Fibroblast of pulmonary artery (primary cell): ENCODE results near the gene MET.
"Not testable (repeated sequence)": the region's sequence is repeated elsewhere in the genome, so short reads cannot be mapped to it uniquely, and the experiment has no call there.

Source experiments
- DNase-seq: peaks from one replicate; pipeline ENCODE4 v3.0.0-alpha.2; 2010; ENCODE audit warnings: low read depth
- H3K4me3 ChIP-seq: replicated peaks from 2 replicates; pipeline ENCODE4 v1.5.1; 2011; ENCODE audit warnings: low read depth, mild to moderate bottlenecking, control low read depth, low read length, moderate library complexity
- TF ChIP-seq, protein P1 (sequence below): IDR thresholded peaks from 2 replicates; pipeline ENCODE4 v1.5.1; 2011; ENCODE audit warnings: mild to moderate bottlenecking, control low read depth, low read length, inconsistent platforms; ENCODE audit errors: missing control alignments

MET gene

DNA sequence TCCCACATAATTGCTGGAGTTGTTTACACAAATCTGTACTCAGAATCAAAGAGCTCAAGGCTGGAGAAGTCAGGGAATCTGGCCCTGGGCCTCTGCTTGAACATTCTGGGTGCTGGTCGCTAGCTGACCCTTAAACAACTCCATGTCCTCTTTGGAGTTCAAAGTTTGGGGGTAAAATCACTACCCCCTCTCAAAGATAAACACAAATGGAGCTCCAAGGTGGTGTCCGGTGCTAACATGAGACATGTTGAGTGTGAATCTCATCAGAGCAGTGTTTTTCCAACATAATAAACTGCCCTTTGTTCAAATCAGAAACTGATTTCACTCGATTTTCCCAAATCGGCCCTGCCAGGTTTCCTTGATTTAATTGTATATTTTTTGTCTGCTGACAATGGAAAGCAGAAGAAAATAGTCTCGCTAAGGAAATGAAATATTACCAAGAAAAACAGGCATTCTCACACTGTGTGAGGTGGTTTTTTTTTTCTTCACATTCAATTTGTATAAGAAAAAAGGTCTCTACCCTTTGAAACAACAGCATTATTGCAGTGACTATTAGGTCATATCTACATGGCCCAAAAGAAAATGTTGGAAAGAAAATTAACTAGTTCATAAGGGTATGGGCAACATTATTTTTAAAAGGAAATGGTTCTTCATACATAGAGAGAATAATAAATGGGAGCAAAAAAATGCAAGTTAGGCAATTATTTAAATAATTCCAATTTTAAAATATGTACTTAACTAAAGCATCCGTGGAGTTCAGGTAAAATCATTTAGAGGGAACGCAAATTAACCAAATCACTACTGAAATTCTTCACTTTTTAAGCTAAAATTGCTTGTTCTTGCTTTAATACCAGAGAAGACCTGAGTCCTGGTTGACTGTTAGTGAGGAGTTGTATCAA lies 134.3 kb downstream of the MET start:
- H3K4me3 ChIP-seq = no peak overlapping the region
- TF ChIP-seq, protein P1, sequence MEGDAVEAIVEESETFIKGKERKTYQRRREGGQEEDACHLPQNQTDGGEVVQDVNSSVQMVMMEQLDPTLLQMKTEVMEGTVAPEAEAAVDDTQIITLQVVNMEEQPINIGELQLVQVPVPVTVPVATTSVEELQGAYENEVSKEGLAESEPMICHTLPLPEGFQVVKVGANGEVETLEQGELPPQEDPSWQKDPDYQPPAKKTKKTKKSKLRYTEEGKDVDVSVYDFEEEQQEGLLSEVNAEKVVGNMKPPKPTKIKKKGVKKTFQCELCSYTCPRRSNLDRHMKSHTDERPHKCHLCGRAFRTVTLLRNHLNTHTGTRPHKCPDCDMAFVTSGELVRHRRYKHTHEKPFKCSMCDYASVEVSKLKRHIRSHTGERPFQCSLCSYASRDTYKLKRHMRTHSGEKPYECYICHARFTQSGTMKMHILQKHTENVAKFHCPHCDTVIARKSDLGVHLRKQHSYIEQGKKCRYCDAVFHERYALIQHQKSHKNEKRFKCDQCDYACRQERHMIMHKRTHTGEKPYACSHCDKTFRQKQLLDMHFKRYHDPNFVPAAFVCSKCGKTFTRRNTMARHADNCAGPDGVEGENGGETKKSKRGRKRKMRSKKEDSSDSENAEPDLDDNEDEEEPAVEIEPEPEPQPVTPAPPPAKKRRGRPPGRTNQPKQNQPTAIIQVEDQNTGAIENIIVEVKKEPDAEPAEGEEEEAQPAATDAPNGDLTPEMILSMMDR = no peak
- DNase-seq = no peak

DNA sequence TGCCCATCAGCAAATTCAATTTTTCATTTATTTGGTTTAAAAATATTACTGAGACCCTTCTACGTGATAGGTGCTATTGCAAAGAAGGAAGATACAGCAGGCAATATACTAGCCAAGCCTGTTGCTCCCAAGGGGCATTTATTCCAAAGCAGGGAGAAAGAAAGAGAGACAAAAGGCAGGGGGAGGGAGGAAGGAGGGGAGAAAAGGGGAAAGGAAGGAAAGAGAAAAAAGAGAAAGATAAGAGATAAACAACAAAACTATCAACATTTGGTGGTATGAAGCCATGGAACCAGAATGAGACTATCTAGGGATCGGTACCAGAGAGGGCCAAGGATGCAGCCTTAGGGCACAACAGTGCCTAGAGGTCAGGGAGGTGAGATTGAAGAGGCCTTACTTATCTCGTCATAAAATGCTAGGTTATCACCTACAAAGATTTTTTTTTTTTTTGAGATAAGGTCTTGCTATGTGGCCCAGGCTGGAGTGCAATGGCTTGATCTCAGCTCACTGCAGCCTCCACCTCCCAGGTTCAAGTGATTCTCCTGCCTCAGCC lies 135.1 kb downstream of the MET start:
- no peak for DNase-seq
- H3K4me3 ChIP-seq = no peak overlapping the region
- TF ChIP-seq, protein P1 = no peak

GRCh38 chr7:116809636-116810266 lies 137.8 kb downstream of the MET start:
- H3K4me3 ChIP-seq = no peak overlapping the region
- TF ChIP-seq, protein P1 = peak; percentile 59
- peak; percentile 86 for DNase-seq

GRCh38 chr7:116810267-116811116 lies 138.5 kb downstream of the MET start:
- no peak for DNase-seq
- TF ChIP-seq, protein P1 = no peak
- no peak overlapping the region for H3K4me3 ChIP-seq

DNA sequence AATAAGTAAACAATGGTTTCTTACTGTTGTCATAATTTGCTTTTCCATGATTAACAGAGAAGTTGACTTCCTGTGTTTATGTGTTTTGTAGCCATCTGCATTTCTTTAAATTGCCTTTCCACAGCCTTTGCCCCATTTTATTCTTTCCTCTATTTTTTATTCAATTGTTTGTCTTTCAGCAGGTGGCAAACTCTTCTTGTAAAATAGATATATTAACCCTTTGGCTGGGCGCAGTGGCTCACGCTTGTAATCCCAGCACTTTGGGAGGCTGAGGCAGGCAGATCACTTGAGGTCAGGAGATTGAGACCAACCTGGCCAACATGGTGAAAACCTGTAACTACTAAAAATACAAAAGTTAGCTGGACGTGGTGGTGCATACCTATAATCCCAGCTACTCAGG lies 139.8 kb downstream of the MET start:
- TF ChIP-seq, protein P1 = no peak
- DNase-seq = no peak
- no peak overlapping the region for H3K4me3 ChIP-seq

DNA sequence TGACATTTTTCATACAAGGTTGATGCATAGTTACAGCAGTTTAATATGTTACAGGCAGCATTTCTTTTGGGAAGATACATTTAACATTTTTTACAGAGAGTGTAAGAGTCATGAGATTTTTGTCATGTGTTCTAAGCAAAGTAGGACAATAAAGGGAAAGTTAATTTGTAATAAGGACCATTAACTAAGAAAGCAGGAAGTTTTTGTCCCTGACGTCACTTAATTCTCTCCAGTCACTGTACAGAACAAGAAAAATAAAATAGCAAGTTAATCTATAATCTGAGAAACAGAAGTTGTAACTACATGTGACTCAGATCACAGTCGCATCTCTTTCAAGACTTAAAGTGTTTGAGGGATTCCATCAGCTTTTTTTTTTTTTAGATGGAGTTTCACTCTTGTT lies 140.9 kb downstream of the MET start:
- H3K4me3 ChIP-seq = no peak overlapping the region
- TF ChIP-seq, protein P1 = no peak
- DNase-seq = no peak

DNA sequence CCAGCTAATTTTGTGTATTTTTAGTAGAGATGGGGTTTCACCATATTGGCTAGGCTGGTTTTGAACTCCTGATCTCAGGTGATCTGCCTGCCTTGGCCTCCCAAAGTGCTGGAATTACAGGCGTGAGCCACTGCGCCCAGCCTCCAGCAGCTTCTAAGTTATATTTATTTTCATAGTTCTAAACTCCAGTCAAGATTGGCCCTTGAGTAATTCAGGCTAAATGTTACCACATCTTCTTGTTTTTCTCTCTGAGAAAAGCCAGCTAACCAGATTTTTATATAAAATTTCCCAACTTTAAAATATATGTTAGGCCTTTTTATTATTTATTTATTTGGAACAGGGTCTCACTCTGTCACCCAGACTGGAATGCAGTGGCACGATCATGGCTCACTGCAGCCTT lies 141.4 kb downstream of the MET start:
- H3K4me3 ChIP-seq = not testable (repeated sequence)
- peak; percentile 23 for DNase-seq
